H1 (cell line): ENCODE data around the gene PDLIM4. TPM values are rescaled to one million over a fixed set of nuclear protein-coding genes. Genes with fewer than 3 reads are reported as not detected.

Source experiments
- CTCF ChIA-PET: fragments of 300-600 bp; sonication (Branson Sonifier 250); formaldehyde crosslinking; loops from one replicate; lab custom pipeline; 2021; ENCODE audit not compliant: partially characterized antibody; lab: Charles Lee
- POLR2A ChIA-PET: fragments of 300-600 bp; sonication (Branson Sonifier 250); formaldehyde crosslinking; loops from one replicate; lab custom pipeline; 2021; ENCODE audit warnings: inconsistent platforms; ENCODE audit not compliant: partially characterized antibody; lab: Charles Lee
- DNase-seq, 2 experiments: peaks; one replicate each; pipeline versions ENCODE4 v3.0.0 to v3.0.0-alpha.2; 2010 to 2022; ENCODE audit warnings: low spot score in 2 of 2, low read depth in 1 of 2, mixed read lengths in 1 of 2
- FAIRE-seq: peaks from 2 replicates; lab custom pipeline; 2011; peaks lifted over from hg19 to GRCh38; lab: Jason Lieb, UNC
- H2AFZ ChIP-seq: 2 replicates; pipeline ENCODE4 v1.8.1; 2012; ENCODE audit warnings: low read length, inconsistent platforms
- H2AK5ac ChIP-seq: 2 replicates; pipeline ENCODE4 v1.6.1; 2013; ENCODE audit warnings: low read depth, low read length
- H2BK120ac ChIP-seq: replicated peaks from 2 replicates; pipeline ENCODE3; 2013; ENCODE audit warnings: low read depth, low read length, inconsistent platforms
- H2BK12ac ChIP-seq: 2 replicates; pipeline ENCODE4 v1.6.1; 2013; ENCODE audit warnings: low read depth, low read length
- H2BK15ac ChIP-seq: 2 replicates; pipeline ENCODE4 v1.6.1; 2013; ENCODE audit warnings: low read length
- H2BK20ac ChIP-seq: 2 replicates; pipeline ENCODE4 v1.6.1; 2013; ENCODE audit warnings: low read length
- H2BK5ac ChIP-seq: 2 replicates; pipeline ENCODE4 v1.6.1; 2013; ENCODE audit warnings: low read depth, low read length
- H3K14ac ChIP-seq: 2 replicates; pipeline ENCODE4 v1.6.1; 2013; ENCODE audit warnings: inconsistent platforms; ENCODE audit not compliant: insufficient read length
- H3K18ac ChIP-seq: 2 replicates; pipeline ENCODE4 v1.6.1; 2013; ENCODE audit warnings: low read length; ENCODE audit errors: extremely low read depth
- H3K23ac ChIP-seq: 2 replicates; pipeline ENCODE4 v1.6.1; 2013; ENCODE audit warnings: inconsistent platforms; ENCODE audit not compliant: insufficient read length
- H3K23me2 ChIP-seq: 2 replicates; pipeline ENCODE4 v1.6.1; 2013; ENCODE audit warnings: low read depth, low read length
- H3K27ac ChIP-seq: 2 replicates; pipeline ENCODE4 v1.6.1; 2011; ENCODE audit warnings: low read depth, low read length, inconsistent platforms
- H3K27me3 ChIP-seq, 4 experiments: replicated peaks in 1 of 4; 1 replicate in 1 of 4; 2 replicates in 3 of 4; pipeline versions ENCODE4 v1.6.1 to v1.8.1; 2011 to 2013; ENCODE audit warnings: low read length in 3 of 4, mild to moderate bottlenecking in 3 of 4, inconsistent platforms in 2 of 4, mixed read lengths in 2 of 4, moderate library complexity in 1 of 4; ENCODE audit not compliant: control insufficient read depth in 3 of 4, insufficient read depth in 3 of 4; ENCODE audit errors: extremely low read depth in 1 of 4
- H3K36me3 ChIP-seq, 4 experiments: 2 replicates each; pipeline versions ENCODE4 v1.6.1 to v1.8.1; 2011 to 2013; ENCODE audit warnings: mild to moderate bottlenecking in 4 of 4, low read length in 3 of 4, moderate library complexity in 2 of 4, control low read depth in 1 of 4, inconsistent platforms in 1 of 4; ENCODE audit not compliant: insufficient read depth in 4 of 4, control insufficient read depth in 2 of 4
- H3K4ac ChIP-seq: replicated peaks from 2 replicates; pipeline ENCODE3; 2013; ENCODE audit warnings: low read length, low read depth, mixed read lengths, inconsistent platforms; ENCODE audit not compliant: insufficient read length
- H3K4me1 ChIP-seq, 4 experiments: replicated peaks in 1 of 4; 1 replicate in 1 of 4; 2 replicates in 3 of 4; pipeline versions ENCODE4 v1.6.1 to v1.8.1; 2011 to 2013; ENCODE audit warnings: low read length in 3 of 4, inconsistent platforms in 2 of 4, mixed read lengths in 1 of 4; ENCODE audit not compliant: insufficient read depth in 4 of 4, control insufficient read depth in 3 of 4
- H3K4me2 ChIP-seq, 2 experiments: 2 replicates each; pipeline versions ENCODE4 v1.6.1 to v1.8.1; 2011 to 2013; ENCODE audit warnings: low read depth in 2 of 2, low read length in 2 of 2, control low read depth in 1 of 2, inconsistent platforms in 1 of 2, mild to moderate bottlenecking in 1 of 2; ENCODE audit not compliant: insufficient read depth in 1 of 2
- H3K4me3 ChIP-seq, 4 experiments: fragments of 200-600, 300-600 bp in 1 of 4; sonication (generic), shearing (Covaris generic), sonication (Bioruptor Twin) in 1 of 4; 2 replicates each; pipeline versions ENCODE4 v1.5.1 to v1.8.1; 2011 to 2016; ENCODE audit warnings: low read length in 4 of 4, low read depth in 3 of 4, control low read depth in 2 of 4, inconsistent platforms in 2 of 4, mild to moderate bottlenecking in 2 of 4, mixed read lengths in 1 of 4, moderate library complexity in 1 of 4; ENCODE audit not compliant: insufficient read depth in 2 of 4; ENCODE audit errors: extremely low read depth in 1 of 4
- H3K56ac ChIP-seq: replicated peaks from 2 replicates; pipeline ENCODE3; 2013; ENCODE audit warnings: low read depth, mild to moderate bottlenecking, mixed read lengths, low read length, inconsistent platforms; ENCODE audit not compliant: insufficient read length
- H3K79me1 ChIP-seq: 2 replicates; pipeline ENCODE4 v1.6.1; 2013; ENCODE audit warnings: low read depth, low read length, control low read depth
- H3K79me2 ChIP-seq, 2 experiments: 2 replicates each; pipeline versions ENCODE4 v1.6.1 to v1.8.1; 2012 to 2013; ENCODE audit warnings: low read length in 2 of 2, mild to moderate bottlenecking in 2 of 2, inconsistent platforms in 1 of 2; ENCODE audit not compliant: insufficient read depth in 2 of 2, control insufficient read depth in 1 of 2
- H3K9ac ChIP-seq, 4 experiments: replicated peaks in 1 of 4; 1 replicate in 1 of 4; 2 replicates in 3 of 4; pipeline versions ENCODE4 v1.6.1 to v1.8.1; 2011 to 2013; ENCODE audit warnings: low read depth in 3 of 4, low read length in 3 of 4, control low read depth in 2 of 4, mild to moderate bottlenecking in 2 of 4, moderate library complexity in 2 of 4, inconsistent platforms in 1 of 4; ENCODE audit errors: extremely low read depth in 1 of 4
- H3K9me3 ChIP-seq, 2 experiments: 2 replicates each; pipeline versions ENCODE4 v1.6.1 to v1.8.1; 2012 to 2013; ENCODE audit warnings: mild to moderate bottlenecking in 2 of 2, moderate library complexity in 2 of 2, control low read depth in 1 of 2, inconsistent platforms in 1 of 2, low read depth in 1 of 2, low read length in 1 of 2, mixed read lengths in 1 of 2; ENCODE audit not compliant: insufficient read depth in 2 of 2
- H4K20me1 ChIP-seq, 2 experiments: replicated peaks in 1 of 2; 2 replicates each; pipeline versions ENCODE3 to v1.8.1; 2011 to 2013; ENCODE audit warnings: inconsistent platforms in 2 of 2, low read length in 2 of 2, mild to moderate bottlenecking in 1 of 2; ENCODE audit not compliant: insufficient read depth in 2 of 2, control insufficient read depth in 1 of 2
- H4K5ac ChIP-seq: 2 replicates; pipeline ENCODE4 v1.6.1; 2013; ENCODE audit warnings: low read length, low read depth, mixed read lengths, inconsistent platforms; ENCODE audit not compliant: insufficient read length
- H4K8ac ChIP-seq: 2 replicates; pipeline ENCODE4 v1.8.0; 2013; ENCODE audit warnings: mild to moderate bottlenecking, moderate library complexity, low read length, inconsistent platforms; ENCODE audit not compliant: insufficient read depth; ENCODE audit errors: extremely low read depth
- H4K91ac ChIP-seq: replicated peaks from 2 replicates; pipeline ENCODE3; 2013; ENCODE audit warnings: low read length, mixed read lengths, inconsistent platforms; ENCODE audit not compliant: insufficient read length
- CHD2 ChIP-seq: IDR thresholded peaks from 2 replicates; pipeline ENCODE4 v1.6.1; 2012; ENCODE audit warnings: low read length, improper control_type of control experiment
- NANOG ChIP-seq: IDR thresholded peaks from 2 replicates; pipeline ENCODE4 v1.6.1; 2011; ENCODE audit warnings: low read length, low read depth, mild to moderate bottlenecking, inconsistent platforms; ENCODE audit not compliant: insufficient read depth, poor library complexity, severe bottlenecking
- RXRA ChIP-seq: IDR thresholded peaks from 2 replicates; pipeline ENCODE4 v1.6.1; 2011; ENCODE audit warnings: low read depth, mild to moderate bottlenecking, low read length, moderate library complexity; ENCODE audit not compliant: insufficient read depth
- WGBS, 2 experiments: shearing (Covaris generic) in 1 of 2; methylation state at CpG; one replicate each; pipeline versions ENCODE4 v1.1.6 to v1.1.7; 2013 to 2015; ENCODE audit warnings: low lambda C conversion rate in 2 of 2, mixed read lengths in 2 of 2, inconsistent platforms in 1 of 2, low coverage in 1 of 2, missing lambda C conversion rate in 1 of 2; ENCODE audit not compliant: insufficient replicate concordance in 2 of 2, insufficient coverage in 1 of 2, insufficient read length in 1 of 2; ENCODE audit errors: extremely low coverage in 1 of 2, missing lambda C conversion rate in 1 of 2; 5-methylcytosine and 5-hydroxymethylcytosine counted together
- polyA plus RNA-seq, 7 experiments: library from polyadenylated mRNA; depleted of rRNA in 3 of 7; stranded (reverse) in 5 of 7; unstranded in 2 of 7; fragments of >200 nt in 5 of 7; fragments of 200-250 nt in 2 of 7; gene quantifications; 1 replicate in 5 of 7; 2 replicates in 1 of 7; 4 replicates in 1 of 7; pipeline versions ENCODE4 v1.2.1 to v1.2.3, GENCODE V29; 2011 to 2013; ENCODE audit warnings: missing spikeins in 2 of 7, mixed read lengths in 2 of 7
- total RNA-seq: library from RNA; stranded (reverse); fragmentation: NEBNext Ultra II Directional; extraction: Animal tissue kit (Norgen Biotek cat#: 25700); gene quantifications from 2 replicates; pipeline ENCODE4 v1.2.1, GENCODE V29; 2021
- TF ChIP-seq, protein P1 (sequence below): IDR thresholded peaks from 2 replicates; pipeline ENCODE4 v1.6.1; 2011; ENCODE audit warnings: low read depth, mild to moderate bottlenecking, low read length; ENCODE audit not compliant: insufficient read depth

PDLIM4 gene
- total and polyA plus RNA-seq, 2 of the 8 experiments (the other 6 are each of a cell fraction or from before 2014, with no cell fraction given) = 10.7 to 29.1 TPM

GRCh38 chr5:132223861-132224260 is 33.6 kb upstream of the PDLIM4 start:
- Histone ChIP-seq H3K9me3 (no peaks in the 10 kb centered on the region), H2AK5ac (no peak overlapping the region), H3K23ac (no peak overlapping the region), H3K79me2 (no peaks in the 10 kb centered on the region), H3K4me3 (no peak overlapping the region), H2BK15ac (no peak overlapping the region), H3K4me2 (no peak overlapping the region), H3K23me2 (peaks cover 5% of the 10 kb centered on the region), H2BK20ac (no peak overlapping the region), H4K8ac (no peak overlapping the region), H3K4ac (no peak overlapping the region), H3K18ac (no peak overlapping the region), H3K56ac (no peak overlapping the region), H2BK5ac (no peak overlapping the region), H4K20me1 (peaks cover 0 to 1% of the 10 kb centered on the region in 2 experiments), H3K27ac (no peak overlapping the region), H4K5ac (no peak overlapping the region), H3K27me3 (peaks cover 3 to 17% (median 13%) of the 10 kb centered on the region in 4 experiments; a peak in 6 of 7 replicates), H2AFZ (no peak overlapping the region), H2BK120ac (no peak overlapping the region), H2BK12ac (no peak overlapping the region), H3K79me1 (no peaks in the 10 kb centered on the region; the same call in 1 of the 2 replicates), H3K4me1 (peaks cover 0 to 7% (median 5%) of the 10 kb centered on the region in 4 experiments; a peak in 4 of 7 replicates), H3K36me3 (no peaks in the 10 kb centered on the region), H3K9ac (no peak overlapping the region), H4K91ac (no peak overlapping the region), H3K14ac (no peak overlapping the region)
- DNase-seq (no peak), FAIRE-seq (no peak)
- ChIA-PET POLR2A (interaction anchor here (0.7 kb wide), 1 partner anchor 173 kb away, joined by 3 read pairs; no protein-coding TSS in a partner anchor), CTCF (interaction anchor here (1.3 to 3.6 kb wide), 3 partner anchors 13 to 146 kb away, joined by 3 to 25 read pairs (median 5); partner anchors contain the start of gene SLC22A5)
- 93% methylated on average over 2 of the region's 2 CpGs; no CpG with 5 or more reads in 1 of the 2 experiments for WGBS, 2 experiments
- TF ChIP-seq, protein P1, sequence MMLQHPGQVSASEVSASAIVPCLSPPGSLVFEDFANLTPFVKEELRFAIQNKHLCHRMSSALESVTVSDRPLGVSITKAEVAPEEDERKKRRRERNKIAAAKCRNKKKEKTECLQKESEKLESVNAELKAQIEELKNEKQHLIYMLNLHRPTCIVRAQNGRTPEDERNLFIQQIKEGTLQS = no peak
- TF ChIP-seq CHD2 = no peak
- no peak for TF ChIP-seq RXRA
- no peak for TF ChIP-seq NANOG
